ENCODE data around the gene RASGRP2. TPM values are rescaled to one million over a fixed set of nuclear protein-coding genes. Genes with fewer than 3 reads are reported as not detected.
"Not testable (repeated sequence)": the region's sequence is repeated elsewhere in the genome, so short reads cannot be mapped to it uniquely, and the experiment has no call there.

The RASGRP2 gene
- total RNA-seq, 1 experiment from 2014 or later: 2.1 TPM

DNA sequence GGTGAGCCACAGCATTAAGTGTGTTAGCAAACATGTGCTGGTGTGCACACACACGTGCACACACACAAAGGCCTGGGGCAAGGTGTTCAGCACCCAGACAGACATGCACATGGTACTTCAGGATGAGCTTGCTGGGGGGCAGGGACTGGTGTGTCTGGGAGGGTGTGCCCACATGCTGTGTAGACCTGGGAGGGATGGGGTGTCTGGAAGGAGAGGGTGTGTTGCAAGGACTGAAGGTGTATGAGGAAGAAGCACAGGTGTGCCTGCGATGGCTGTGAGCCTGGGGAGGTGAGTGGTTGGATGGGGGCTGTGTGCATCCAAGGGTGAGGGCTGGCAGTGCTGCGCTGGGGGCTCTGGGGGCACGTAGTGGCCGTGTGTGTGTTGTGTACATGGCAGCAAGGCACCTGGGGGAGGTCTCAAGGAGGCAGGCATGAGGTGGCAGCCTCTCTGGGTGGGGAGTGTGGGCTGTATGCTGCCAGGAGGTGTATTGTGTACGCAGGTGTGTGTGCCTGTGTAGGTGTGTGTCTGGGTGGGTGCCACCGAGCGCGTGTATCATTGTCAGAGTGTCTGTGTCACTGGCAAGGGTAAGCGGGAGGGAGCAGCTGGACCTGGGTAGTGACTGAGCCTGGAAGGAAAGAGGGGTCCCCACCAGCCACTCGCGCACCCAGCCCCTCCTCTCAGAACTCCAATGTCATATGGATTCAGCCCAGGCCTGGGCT lies 23.1 kb downstream of the RASGRP2 start:
- no peak for DNase-seq (ENCODE audit: low spot score)

GRCh38 chr11:64720167-64720566 lies 23.8 kb downstream of the RASGRP2 start:
- DNase-seq (ENCODE audit: low spot score): no peak

- DNase-seq (ENCODE audit: low spot score): no peak
Measured at GRCh38 chr11:64719406-64719805, 24.5 kb downstream of the RASGRP2 start.

DNA sequence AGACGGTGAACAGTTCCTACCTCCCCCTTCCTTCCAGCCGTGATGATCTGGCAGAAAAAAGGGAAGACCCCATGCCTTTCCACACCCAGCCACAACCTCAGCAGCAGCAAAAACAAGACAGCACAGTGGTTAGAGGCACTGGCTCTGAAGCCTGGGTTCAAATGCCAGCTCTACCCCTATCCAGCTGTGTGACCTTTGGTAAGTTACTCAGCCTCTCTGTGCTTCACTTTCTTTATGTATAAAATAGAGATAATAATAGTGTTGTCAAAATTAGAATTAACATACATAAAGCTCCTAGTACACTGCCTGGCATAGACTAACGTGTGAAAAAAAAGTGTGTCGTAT lies 25.2 kb downstream of the RASGRP2 start:
- DNase-seq (ENCODE audit: low spot score): no peak

DNA sequence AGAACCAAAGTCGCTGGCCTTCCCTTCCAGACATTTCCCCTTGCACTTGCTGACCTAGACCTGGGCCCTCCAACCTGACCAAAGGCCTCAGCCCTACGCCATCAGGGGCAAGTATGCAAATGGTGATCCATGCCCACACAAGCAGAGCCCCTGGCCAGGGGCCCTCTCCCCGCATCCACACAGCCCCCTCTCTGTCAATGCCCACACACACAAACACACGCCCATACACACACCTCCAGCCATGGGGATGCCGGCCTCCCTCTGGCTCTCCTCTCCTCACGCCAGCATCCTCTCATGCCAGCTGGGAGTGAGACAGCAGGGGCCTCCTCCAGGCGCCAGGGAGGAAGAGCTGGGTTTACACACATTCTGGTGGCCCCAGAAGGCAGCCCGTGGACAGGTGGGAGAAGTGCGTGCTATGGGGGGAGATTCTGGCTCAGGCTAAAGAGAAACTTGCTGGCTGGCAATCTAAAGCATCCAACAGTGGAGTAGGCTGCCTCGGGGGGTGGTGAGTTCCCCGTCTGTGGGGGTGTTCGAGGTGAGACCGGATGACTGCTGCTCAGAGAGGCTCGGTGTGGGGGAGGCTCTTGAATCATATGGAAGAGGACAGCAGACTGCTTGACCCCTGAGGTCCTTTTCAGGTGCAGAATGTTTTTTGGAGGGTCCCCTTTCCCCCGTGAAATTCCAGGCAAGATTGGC lies 25.7 kb downstream of the RASGRP2 start:
- no peak for DNase-seq (ENCODE audit: low spot score)

DNA sequence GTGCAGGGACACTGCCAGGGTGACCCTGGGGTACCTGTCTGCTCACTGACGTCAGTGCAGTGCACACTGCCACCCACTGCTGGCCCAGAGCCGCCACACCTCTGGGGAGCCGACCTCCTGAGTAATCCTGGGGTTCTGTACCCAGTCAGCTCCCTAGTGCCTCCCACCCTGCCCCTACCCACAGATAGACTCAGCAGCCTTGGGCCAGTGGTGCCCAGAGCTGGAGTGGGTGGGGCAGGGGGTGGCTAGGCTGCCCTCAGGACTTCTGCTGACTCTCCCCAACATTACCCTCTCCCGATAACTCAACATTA lies 26.7 kb downstream of the RASGRP2 start:
- no peak for DNase-seq (ENCODE audit: low spot score)

DNA sequence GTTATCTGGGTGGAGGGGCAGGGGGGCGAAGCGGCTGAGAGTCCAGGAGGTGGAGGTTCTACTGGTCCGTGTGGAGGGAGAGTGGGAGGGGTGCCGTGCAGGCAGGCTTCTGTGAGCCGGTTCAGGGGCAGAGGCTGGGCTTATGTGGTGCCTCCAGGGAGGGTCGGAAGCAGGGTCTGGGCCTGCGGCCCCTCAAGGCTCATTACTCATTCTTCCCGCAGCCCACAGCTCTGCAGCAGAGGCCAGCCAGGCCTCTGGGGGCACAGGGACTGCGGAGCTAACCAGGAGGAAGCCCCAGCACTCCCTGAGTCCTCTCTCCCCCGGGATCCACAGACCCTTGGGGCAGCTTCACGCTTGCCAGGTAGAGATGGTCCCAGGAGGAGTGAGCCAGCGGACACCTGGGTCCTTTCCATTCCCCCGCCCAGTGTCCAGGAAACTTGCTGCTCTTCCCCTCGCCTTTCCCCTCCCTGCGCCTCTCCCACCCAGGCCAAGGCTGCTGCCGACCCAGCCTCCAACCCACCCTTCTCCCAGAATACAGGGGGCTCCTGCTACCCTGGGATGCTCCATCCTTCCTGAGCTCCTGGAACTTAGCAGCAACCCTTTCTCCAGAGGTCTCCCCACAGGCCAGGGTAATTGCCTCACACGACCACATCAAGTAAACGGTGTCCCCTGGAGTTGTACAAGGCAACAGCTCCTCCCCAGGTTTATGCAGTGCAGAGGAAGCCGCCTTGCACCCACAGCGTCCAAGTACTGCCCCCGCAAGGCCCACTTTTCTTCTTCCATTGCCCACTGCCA lies 27.3 kb downstream of the RASGRP2 start:
- DNase-seq (ENCODE audit: low spot score): no peak

- DNase-seq (ENCODE audit: low spot score): no peak
Measured at GRCh38 chr11:64715756-64716472, 28.0 kb downstream of the RASGRP2 start.

GRCh38 chr11:64715110-64715509 lies 28.8 kb downstream of the RASGRP2 start:
- no peak for DNase-seq (ENCODE audit: low spot score)

DNA sequence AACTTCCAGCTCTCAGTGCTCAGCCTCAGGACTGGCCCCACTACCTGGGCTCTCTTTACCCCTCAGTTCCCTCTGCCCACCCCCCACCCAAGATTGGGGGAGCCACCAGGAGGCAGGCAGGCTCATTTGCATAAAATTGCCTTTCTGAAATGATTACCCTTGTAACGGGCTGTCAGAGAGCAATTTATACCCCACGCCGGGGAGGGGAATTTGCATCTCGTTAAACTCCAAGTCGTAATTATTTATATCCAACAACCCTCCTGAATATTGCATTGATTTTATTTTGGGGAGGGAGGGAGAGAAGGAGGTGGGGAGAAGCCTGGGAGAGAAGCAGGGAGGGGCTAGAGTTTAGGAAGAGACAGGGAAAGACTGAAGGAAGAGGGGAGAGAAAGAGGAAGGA lies 29.3 kb downstream of the RASGRP2 start:
- DNase-seq (ENCODE audit: low spot score): no peak

DNA sequence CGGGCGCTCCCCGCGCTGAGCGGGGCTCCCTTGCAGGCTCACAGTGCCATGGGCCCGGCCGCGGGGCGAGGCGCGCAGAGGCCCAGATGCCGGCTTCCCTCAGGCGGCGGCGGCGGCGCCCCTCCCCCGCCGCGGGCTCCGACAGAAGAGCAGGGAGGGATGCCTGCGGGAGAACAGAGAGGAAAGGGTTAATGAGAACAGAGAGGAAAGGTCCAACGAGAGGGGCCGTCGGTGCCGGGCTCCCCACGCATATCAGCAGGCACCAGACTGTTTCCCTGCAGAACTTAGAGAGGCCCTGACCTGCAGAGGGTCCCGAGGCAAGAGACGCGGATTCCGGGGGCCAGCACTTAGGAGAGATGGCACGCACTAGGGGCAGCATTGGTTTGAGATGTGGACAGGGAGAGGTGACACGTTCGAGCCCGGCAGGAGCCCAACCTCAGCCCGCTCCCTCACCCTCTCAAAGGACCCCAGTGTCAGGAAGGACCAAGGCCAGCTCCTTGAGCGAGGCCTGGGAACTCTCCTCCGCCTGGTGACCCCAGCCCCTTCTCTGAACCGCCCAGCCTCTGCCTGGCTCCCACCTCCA lies 30.1 kb downstream of the RASGRP2 start:
- DNase-seq (ENCODE audit: low spot score): no peak

DNA sequence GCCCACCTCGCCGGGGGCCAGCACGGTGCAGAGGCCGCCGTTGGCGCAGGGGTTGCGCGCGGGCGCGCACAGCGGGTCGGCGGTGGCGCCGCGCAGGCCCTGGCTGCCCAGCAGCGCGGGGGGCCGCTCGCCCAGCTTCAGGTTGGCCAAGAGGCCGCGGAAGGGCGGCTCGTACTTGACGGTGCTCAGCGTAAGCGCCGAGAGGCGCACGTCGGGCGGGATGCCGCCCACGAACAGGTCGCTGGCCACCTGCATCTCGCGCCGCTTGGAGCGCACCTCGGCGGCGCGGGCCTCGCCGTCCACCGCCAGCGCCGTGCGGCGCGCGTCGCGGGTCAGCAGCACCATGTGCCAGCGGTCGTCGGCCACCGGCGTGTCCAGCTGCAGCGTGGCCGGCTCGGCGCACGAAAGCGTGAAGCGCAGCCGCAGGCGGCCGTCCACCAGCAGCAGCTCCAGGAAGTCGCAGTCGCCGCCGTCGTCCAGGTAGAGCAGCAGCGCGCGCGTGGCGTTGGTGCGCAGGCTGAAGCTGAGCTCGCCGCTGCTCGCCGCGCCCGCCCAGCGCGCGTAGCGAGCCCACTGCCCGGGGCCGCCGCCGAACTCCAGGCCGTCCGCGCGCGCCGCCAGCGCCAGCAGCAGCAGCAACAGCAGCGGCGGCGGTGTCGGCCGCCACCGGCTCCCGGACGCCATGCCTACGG lies 30.8 kb downstream of the RASGRP2 start:
- no peak for DNase-seq (ENCODE audit: low spot score)

DNA sequence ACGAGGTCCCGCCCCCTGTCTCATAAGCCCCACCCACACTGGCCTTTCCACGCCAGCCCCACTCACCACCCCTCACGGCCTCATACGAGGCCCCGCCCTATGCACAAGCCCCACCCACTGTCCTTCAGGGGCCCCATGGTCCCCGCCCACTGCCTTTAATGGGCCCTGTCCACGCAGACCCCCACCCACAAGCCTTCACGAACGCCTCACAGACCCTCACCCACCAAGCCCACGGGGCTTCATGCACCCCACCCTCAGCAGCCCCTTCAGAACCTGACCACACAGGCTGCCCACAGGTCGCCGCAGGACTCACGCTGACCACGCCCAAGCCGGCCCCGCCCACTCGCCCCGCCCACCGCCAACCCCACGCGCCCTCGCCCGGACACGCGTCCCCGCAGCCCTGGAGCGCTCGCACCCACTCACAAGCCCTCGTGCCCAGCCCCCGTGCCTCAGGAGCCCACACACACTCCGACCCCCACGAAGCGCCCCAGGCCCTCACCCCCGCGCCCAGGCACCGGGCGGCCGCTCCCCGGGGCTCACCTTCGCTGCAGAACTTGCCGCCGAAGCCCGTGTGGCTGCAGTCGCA lies 31.4 kb downstream of the RASGRP2 start:
- DNase-seq (ENCODE audit: low spot score): no peak

DNA sequence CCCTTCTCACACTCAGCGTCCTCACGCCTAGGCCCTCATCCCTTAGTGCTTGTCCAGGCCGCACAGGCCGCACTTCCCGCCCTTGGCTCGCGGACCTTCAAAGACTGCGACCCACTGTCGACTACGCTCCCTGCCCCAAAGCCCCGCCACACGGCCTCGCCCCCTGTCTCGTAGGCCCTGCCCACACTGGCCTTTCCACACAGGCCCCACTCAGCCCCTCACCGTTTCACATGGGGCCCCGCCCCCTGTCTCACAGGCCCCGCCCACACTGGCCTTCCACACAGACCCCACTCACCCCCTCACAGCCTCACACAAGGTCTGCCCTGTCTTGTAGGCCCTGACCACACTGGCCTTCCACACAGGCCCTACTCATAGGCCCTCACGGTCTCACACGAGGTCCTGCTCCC lies 32.0 kb downstream of the RASGRP2 start:
- no peak for DNase-seq (ENCODE audit: low spot score)

DNA sequence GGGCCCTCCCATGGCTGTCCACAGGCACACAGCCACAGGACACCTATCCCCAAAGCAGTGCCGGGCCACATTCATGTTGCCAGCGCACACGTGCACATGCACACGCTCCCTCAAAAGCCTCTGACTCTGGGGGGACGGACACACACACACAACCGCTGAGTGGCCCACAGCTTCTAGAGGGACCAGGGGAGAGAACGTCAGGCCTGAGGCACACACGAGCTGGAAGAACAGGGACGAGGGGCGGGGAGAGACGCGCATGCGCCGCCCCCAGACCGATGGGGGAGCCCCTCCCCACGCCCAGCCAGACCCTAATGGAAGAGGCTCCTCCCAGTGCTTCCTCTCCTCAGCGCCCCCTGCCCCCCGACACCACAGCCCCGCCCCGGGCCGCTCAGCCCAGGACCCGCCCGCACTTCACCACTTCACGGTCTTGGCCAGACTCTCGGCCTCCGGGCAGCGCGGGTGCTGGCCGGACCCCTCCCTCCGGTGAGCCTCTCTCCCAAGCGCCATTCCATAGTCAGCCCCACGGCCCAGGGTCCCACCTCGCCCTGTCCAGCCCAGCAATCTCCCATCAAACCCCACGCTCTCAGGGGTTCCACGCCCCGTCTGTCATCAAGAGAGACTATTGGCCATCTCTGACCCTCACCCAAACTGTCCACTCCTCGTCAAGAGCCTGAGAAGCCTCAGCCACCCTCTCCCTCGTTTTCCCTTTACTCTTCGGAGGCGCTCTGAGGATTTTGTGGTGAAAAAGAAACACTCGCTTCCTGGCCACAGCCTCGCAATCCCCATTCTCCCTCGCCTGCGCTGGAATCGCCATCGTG lies 32.6 kb downstream of the RASGRP2 start:
- DNase-seq (ENCODE audit: low spot score): no peak

GRCh38 chr11:64710418-64711137 lies 33.4 kb downstream of the RASGRP2 start:
- DNase-seq (ENCODE audit: low spot score): no peak

DNA sequence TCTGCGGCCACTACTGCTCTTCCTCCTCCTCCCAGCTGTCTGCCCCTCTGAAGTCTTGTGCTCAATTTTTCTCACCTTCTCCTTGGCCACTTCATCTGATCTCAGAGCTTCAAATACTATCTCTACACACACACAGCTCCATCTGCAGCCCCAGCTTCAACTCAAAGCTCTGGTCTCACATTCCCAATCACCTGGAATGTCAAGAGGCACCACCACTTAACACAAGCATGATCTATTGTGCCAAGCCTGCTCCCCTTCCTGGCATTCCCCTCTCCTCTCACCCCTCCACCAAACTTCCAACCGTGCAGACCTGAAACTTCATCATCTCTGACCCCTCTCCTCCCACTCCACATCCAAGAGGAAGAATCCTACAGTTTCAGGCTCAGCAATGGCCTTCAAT lies 38.4 kb downstream of the RASGRP2 start:
- no peak for DNase-seq (ENCODE audit: low spot score)

GRCh38 chr11:64703048-64703447 lies 40.9 kb downstream of the RASGRP2 start:
- no peak for DNase-seq (ENCODE audit: low spot score)

GRCh38 chr11:64701956-64702355 lies 42.0 kb downstream of the RASGRP2 start:
- not testable (repeated sequence) for DNase-seq (ENCODE audit: low spot score)

Measured in A172 (cell line).